CD4-positive, alpha-beta T cell treated with Interleukin-17A for 4 hours (primary cell): Measurements from ENCODE around the gene SRSF4.

Experiments used
- DNase-seq: peaks from one replicate; pipeline ENCODE4 v3.0.0-alpha.2; 2020; ENCODE audit warnings: mixed read lengths

Gene SRSF4

DNA sequence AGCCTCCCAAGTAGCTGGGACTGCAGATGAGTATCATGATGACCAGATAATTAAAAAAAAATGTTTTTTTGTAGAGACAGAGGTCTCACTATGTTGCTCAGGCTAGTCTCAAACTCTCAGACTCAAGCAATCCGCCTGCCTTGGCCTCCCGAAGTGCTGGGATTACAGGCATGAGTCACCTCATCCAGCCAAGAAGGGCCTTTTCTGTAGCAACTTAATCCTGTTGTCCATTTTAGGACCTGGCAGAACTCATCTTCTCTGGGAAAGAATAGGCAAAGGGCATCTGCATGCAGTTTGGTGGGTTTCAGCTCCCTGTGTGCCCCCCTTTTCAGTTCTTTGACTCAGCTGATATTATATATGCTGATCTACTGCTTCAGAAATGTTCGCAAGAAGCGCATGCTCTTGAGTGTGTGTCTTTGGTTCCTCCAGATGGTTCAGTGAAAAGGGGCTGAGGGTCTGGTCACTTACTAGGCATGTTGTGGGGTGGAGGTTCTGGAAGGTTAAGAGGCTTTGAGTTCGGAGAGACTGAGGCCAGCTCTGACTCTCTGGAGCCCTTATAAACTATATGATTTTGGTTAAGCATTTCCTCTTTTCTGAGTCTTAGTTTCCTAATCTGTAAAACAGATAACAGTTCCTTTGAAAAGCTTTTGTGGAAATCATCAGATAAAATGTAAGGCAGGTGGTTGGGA is 19.4 kb upstream of the SRSF4 start:
- no peak for DNase-seq

DNA sequence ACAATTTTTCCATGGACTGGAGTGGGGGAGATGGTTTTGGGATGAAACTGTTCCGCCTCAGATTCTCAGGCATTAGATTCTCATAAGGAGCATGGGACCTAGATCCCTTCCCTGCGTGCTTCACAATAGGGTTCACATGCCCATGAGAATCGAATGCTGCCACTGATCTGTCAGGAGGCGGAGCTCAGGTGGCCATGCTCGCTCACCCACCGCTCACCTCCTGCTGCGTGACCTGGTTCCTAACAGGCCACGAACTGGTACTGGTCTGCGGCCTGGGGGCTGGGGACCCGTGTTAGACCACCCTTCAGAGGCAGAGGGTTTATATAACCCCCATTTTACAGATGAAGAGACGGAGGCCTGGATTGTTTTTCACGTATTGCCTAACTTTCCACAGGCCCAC is 16.3 kb upstream of the SRSF4 start:
- DNase-seq, result no peak

DNA sequence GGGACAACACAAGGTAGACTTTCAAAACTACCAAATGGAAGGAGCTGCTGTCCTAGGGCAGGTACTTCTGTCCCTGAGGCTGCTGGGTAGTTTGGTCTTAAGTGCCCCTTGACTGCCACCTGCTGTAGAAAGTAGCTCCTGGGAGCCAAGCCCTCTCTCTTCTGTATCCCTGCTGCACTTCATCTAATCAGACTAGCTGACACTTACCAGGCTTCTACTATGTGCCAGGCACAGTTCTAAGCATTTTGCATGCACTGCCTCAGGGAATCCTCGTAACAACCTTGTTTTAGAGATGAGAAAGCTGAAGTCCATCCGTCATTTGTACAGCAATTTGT is 15.9 kb upstream of the SRSF4 start:
- DNase-seq, result peak; percentile 44

DNA sequence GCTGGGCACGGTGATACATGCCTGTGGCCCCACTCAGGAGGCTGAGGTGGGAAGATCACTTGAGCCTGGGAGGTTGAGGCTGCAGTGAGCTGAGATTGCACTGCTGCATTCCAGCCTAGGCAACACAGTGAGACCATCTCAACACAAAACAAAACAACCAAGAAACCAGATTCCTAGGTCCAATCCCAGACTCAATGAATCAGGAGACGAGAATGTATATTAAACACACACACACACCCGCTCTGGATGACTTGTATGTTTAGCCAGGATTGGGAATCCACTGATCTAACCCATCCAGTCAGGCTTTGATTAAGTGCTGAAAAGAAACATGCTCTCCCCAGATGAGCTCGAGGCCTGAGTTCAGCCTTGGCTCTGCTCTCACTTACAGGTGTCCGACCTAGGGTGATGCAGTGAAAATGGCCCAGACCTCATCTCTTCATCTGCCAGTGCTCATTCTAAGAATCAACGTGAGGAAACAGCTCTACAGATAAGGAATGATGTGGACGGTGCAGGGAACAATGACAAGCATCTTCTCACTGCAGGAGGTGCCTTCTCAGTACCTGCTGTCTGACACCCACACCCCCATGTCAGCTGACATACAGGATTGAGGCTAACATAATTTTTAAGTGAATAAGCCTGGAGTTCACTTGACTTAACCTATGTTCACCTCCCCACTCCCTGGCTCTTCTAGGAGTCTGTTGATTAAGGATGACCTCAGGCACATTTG is 15.3 kb upstream of the SRSF4 start:
- DNase-seq, result no peak

DNA sequence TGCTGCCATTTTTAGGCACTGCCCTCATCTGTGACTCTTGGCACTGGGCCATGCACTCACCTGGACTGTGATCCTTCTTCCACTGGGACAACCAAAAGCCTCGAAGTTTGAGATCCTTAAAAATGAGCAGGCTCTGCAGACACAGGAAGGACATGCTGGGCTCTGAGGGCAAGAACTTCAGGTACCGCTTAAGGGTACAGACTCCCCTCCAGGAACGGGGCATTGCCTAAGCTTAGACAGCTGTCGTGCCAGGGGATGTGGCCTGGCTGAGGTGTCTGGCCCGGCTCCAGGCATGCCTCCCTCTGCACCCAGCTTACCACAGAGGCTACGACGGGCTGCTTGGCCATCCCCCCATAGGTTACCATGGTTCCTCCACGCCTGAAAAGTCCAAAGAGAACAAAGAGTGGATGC is 14.2 kb upstream of the SRSF4 start:
- no peak for DNase-seq

DNA sequence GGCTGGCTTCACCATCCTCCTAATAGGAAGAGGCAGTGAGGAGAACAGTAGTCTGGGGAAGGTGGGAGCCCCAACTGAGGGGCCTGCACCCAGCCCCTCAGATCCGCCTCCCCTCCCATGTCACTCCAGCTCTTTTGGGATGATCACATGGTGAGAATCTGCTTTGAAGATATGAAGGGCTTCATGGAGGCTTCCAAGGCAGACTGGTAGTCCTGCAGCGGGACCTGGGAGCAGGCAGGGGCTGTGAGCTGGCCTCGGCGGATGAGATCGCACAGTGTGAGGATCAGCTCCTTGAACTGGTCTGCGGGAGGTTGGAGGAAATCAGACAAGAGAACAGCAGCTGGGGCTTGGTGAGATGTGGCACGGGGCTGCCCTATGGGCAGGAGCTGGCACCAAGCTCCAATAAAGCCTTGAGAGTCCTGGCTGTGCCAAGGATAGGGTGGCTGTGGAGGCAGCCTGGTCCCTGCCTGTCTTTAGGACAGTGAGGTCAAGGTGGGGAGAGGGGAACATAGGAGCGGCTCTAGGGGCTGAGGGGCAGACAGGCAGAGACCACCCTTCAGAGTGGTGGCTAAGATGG is 12.3 kb upstream of the SRSF4 start:
- no peak for DNase-seq

DNA sequence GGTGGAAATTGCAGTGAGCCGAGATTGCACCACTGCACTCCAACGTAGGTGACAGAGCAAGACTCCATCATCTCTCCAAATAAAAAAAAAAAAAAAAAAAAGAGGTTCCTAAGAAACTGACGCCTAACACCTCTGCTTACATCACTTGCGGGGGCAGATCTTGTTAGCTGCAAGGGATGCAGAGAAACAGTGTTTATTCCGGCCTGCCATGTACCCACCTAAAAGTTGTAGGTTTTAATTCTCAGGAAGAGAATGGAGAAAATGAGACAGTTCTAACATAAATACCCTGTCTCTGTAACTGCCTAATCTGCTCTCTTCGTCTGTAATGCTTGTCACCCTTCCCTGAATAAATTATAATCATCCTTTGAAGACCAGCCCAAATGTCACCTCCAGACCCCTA is 9.0 kb upstream of the SRSF4 start:
- no peak for DNase-seq

DNA sequence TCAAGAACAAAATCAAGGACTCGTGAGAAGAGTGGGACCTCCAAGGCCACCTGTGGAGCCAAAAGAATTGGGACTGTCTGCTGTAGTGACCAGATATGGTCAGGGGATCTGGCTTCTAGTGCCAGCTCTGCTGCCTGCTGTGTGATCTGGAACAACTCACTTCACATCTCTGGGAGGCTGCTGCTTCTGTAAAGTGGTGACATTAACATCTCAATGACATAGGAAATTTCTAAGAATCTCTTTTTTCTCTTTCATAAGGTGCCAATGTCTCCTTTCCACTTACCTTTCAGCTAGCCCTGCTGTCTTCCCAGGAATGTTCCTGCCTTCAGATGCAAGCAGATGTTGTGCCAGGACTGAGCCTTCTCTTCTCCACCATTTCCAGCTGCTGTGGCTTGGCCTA is 5.0 kb upstream of the SRSF4 start:
- DNase-seq, result no peak

DNA sequence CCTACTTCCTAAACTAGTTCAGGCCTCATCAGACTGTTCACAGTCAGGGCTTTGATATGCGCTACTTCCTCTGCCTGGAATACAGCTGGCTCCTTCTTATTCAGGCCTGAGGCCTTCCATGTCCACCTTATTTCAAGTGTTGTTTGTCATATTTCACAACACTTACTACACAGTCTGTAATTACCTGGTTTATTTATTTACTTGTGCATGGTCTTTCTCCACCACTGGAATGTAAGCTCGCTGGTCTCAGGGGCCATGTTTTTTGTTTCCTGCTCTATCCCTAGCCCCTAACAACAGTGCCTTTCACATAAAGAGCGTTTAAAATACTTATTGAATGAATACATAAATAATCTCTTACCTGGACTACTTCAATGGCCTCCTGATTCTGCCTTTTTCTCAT is 4.6 kb upstream of the SRSF4 start:
- DNase-seq, result no peak

DNA sequence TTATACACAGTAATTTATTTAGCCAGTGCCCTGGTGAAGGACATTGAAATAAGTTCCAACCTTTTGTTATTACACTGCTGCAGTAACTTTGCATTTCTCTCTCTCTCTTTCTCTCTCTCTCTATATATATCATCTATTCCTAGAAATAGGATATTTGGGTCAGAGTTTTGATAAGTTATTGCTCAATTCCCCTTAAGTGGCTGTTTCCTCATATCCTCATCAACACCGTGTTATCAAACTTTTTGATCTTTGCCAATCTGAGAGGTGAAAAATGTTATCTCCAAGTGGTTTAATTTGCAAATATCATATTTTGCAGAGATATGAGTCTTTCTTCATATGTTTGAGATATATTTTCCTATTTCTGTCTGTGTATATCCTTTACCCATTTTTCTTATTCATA is 1.6 kb upstream of the SRSF4 start:
- DNase-seq, result no peak

DNA sequence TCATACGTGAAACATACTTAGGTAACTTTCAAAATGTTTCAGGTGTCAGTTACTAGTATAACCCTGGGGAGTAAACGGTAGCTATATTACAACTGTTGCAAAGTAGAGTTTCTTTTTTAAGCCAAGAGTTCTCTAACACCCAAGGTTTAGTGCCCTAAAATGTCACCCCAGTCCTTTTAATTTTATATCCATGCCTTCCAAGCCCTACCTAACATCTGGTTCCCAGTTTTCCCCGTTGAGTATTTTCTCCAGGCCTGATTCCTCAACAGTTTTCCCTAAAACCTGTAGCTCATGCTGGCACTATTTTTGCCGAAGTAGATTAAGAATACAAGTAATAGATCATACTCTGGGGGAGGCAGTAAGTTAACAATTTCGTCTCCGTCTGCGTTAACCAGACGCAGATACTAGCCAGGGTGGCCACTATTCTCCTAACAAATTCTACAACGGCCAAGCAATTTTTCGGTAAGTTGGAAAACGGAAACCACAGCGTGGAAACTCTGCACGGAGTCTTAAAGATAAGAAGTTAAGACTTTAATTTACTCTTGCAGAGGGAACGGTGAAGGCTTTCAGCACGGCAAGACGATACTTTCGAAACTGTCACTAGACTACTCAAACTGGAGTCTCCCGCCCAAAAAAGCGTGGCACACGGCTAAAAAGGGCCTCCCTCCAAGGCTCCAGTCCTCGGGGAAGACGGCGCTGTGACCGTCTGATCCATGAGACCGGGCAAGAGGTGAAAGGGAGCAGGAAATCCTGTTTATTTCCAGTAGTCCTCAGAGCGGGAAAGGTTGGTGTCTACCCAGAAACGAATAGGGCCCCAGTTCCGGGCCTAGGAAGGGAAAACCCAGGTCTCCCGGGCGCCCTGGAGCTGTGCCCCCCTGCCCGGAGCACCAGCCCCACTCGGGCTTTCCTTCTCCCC is 945 bp downstream of the SRSF4 start:
- DNase-seq, result no peak

DNA sequence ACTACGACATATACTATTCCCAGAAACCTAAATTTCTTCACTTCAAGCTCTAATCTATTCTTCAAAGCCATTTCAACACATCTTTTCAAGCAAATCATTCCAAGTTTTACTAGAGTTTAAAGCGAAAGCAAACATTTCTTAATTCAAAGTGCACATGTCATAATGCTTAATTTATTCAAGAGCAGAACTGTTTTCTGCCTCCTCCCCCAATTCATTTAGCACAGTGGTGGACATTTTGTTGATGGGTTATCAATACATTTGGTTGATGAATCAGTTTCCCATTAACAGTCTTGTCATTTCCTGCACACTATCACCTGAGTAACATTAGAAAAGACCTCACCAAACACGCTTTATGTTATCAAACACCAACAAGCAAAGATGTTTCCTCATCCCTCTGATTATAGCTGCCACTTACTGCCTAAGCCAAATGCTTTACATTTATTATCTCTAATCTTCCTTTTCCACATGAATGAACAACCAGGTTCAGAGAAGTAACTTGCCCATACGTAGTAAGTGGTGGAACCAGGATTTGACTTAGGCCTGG is 2.0 kb downstream of the SRSF4 start:
- DNase-seq, result no peak

DNA sequence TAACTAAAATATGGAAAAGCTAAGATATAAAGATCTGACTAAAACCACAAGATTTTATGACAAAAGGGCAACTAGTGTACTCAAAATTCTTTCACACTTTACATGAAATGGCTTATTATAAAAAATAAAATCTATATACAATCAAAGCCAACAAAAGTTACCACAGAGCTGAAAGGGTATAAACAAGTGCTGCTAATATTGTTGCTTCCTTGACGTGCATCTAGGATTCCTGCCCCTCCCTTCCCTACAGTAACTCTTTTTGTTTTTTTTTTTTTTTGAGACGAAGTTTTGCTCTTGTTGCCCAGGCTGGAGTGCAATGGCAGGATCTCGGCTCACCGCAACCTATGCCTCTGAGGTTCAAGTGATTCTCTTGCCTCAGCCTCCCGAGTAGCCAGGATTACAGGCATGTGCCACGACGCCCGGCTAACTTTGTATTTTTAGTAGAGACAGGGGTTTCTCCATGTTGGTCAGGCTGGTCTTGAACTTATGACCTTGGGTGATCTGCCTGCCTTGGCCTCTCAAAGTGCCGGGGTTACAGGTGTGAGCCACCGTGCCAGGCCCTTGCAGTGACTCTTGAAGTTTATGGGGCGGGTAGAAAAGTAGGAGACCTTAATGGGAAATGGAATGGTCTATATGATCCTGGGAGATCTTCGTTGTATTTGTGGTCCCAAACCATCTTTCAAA is 4.5 kb downstream of the SRSF4 start:
- DNase-seq, result no peak

DNA sequence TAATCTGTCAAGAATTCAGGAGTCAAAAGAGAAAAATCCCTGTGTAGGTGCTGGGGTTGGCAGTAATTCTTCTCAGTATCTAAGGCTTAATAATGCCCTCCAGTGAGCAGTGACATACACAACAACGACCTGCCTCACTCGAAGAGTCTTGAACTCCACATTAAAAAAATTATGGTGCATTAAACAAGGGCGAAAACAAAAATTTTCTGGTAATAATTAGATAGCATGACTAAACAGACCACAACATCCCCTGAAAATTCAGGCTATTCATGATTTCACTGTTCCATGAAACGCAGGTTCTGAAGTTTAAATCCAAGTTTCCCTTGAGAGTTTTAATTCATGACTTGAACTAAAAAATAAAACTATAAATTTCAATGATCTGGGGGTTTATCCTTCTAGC is 5.1 kb downstream of the SRSF4 start:
- no peak for DNase-seq

DNA sequence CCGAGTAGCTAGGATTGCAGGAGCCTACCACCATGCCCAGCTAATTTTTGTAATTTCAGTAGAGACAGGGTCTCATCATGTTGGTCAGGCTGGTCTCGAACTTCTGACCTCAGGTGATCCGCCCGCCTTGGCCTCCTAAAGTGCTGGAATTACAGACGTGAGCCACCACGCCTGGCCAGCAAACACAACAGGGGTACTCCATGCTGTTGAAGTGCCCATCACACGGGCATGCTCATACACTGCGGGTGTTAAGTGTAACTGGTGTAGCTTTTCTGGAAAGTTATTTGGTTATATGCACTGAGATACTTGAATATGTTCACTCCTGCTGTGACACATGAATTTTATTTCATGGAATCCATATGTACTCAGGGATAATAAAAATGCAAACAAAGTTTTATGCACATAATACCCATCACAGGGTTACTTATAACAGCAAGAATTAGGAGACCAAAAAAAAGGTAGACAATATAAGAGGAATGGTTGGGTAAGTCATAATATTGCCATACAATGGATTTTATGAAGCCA is 9.2 kb downstream of the SRSF4 start:
- no peak for DNase-seq

DNA sequence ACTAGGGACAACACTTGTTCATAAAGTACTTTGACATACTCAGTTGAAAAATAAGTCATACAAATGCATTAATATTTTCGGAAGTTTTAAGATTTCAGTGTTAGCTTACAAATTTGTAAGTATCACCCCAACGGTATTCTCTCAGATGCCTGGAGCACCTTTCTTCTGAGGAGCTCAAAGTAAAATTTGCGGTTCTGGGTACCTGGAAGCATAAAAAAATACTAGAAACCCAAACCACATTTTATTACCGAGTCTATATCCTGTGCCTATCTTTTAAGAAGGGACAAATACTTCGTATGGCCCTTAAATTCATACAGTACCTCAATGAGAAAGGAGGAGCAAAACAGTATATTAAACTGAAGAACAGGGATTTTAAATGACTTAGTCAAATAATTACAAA is 10.2 kb downstream of the SRSF4 start:
- no peak for DNase-seq

DNA sequence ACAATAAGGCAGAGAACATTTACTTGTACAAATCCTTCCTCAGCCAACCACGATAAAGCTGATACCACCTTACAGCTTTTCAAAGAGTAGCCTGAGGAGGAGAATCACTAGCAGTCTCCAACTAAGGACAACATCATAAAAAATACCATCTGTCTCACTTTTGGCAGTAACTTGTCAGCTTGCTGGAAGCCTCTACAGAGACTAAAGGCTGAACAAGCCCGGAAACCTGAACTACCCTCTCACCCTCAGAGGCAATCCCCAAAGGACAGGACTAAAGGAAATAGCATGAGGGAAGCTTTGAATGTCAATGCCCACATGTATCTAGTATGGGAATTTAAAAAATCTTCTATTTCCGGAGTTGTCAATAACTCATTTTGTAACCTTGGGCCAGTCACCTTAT is 10.6 kb downstream of the SRSF4 start:
- DNase-seq, result no peak

DNA sequence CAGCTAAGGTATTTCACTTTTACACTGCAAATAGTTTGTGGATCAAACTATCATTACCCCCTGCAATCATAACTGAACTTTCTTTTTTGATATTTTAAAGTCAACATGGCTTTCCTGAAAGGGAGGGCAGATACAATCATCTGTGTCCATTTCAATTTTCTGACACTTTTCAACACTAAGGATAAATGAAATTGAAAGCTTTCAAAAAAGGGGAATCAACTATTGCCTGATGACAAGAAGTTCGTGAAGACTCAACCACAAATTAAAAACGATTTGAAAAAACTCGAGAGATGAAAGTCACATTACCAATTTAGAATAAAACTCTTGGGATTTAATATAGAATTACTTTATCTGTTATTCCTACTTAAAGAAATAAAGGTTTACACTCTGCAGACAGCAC is 11.7 kb downstream of the SRSF4 start:
- no peak for DNase-seq

DNA sequence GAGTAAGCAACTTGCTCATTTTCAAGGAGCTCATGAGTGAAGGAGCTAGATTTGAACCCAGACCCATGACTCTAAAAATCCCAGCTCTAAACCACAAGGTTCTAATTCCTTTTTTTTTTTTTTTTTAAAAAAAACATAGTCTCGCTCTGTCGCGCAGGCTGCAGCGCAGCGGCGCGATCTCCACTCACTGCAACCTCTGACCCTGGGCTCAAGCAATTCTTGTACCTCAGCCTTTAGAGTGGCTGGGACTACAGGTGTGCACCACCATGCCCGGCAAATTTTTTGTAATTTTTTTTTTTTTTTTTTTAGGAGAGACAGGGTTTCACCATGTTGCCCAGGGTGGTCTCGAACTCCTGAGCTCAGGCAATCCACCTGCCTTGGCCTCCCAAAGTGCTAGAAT is 13.8 kb downstream of the SRSF4 start:
- DNase-seq, result no peak

DNA sequence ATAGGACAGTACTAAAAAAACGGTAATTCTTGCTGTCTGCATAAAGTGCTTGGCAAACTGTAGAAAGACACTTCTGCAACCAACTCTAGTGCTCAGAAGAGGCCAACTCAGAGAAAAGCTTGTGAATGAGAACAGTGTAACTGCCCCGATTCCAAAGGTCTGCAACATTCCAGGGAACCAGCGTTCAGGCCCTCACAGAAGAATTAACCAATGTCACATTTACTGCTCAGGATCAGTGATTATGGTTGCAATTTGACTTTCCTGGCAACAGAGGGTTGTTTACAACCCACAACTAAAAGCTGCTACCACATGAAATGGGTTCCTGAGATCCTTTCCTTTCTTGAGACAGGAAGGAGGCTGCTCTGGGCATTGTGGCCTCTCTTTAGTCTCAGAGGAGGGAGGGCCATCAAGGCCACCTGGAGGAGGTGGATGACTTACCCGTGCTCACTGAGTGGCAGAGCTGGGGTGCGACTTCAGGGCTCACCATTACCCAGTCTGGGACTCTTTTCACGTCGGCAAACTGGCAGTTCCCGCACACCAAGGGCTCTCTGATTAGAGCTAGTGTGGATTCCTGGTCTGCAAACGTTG is 15.3 kb downstream of the SRSF4 start:
- DNase-seq, result no peak

DNA sequence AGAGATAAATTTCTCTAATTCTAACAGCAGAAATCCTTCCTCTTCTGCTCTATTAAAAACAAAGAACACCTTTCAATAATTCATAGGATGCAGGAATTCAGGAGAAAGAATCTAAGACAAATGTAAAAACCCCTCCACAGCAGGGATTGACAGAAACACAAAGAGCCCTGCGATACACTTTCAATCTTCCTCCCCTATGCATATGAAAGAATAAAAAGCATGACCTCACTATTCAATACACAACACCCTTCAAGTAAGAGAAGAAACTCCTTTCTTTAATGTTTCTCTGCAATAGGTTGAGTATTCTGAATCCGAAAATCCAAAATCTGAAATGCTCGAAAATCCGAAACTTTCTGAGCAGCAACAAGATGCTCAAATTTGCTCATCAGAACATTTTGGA is 17.1 kb downstream of the SRSF4 start:
- no peak for DNase-seq
